ENCODE measurements around the gene ENPP7. TPM values are rescaled to one million over a fixed set of nuclear protein-coding genes. Genes with fewer than 3 reads are reported as not detected.

The ENPP7 gene
- total RNA-seq, 1 donor from 2014 or later = not detected

DNA sequence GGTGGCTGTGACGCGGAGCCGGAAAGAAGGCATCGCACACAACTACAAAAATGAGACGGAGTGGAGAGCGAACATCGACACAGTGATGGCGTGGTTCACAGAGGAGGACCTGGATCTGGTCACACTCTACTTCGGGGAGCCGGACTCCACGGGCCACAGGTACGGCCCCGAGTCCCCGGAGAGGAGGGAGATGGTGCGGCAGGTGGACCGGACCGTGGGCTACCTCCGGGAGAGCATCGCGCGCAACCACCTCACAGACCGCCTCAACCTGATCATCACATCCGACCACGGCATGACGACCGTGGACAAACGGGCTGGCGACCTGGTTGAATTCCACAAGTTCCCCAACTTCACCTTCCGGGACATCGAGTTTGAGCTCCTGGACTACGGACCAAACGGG is 4.4 kb downstream of the ENPP7 start:
- Mint-ChIP-seq H3K4me1 (peaks cover 17% of the 10 kb centered on the region), H3K36me3 (ENCODE audit: low read depth) (no peaks in the 10 kb centered on the region), H3K27ac (ENCODE audit: unreplicated experiment) (no peak overlapping the region), H3K9me3 (no peaks in the 10 kb centered on the region), H3K4me3 (no peak overlapping the region), H3K27me3 (ENCODE audit: low read depth) (peaks cover 14% of the 10 kb centered on the region)
- DNase-seq (ENCODE audit: low read depth, low spot score) = no peak
- TF ChIP-seq CTCF (conservative IDR thresholded peaks at IDR 0.05) = no peak

- TF ChIP-seq CTCF (conservative IDR thresholded peaks at IDR 0.05) = no peak
- Mint-ChIP-seq H3K9me3 (no peaks in the 10 kb centered on the region), H3K27ac (ENCODE audit: unreplicated experiment) (no peak overlapping the region), H3K4me1 (peaks cover 20% of the 10 kb centered on the region), H3K36me3 (ENCODE audit: low read depth) (no peaks in the 10 kb centered on the region), H3K27me3 (ENCODE audit: low read depth) (peaks cover 19% of the 10 kb centered on the region), H3K4me3 (no peak overlapping the region)
- DNase-seq (ENCODE audit: low read depth, low spot score) = no peak
Measured at GRCh38 chr17:79737046-79737921, 6.5 kb downstream of the ENPP7 start.

DNA sequence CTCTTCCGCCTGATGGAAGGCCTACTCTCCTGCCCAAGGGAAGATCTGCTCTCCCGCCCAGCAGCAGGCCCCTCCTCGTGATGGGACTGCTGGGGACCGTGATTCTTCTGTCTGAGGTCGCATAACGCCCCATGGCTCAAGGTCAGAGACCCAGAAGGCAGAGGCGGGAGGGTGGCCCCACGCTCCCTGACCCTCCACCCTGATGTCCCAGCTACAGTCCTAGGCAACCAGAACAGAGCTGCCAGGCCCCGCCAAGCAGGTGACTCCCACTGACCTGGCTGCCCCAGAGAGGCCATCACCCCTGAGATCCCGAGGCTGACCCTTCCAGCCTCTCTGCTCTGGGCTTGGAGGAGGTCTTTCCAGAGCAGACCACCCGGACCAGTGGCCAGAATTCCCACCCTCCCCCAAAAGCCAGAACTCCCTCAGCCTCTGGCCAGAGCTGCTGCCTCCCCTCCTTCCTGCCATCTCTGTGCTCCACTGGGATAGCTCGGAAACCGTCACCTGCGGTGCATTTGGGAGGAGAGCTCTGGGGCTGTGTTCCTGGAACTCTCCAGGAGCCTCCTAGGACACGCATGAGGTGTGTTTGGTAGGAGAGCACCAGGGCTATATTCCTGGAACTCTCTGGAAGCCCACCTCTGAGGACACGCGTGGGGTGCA is 7.3 kb downstream of the ENPP7 start:
- peaks cover 14% of the 10 kb centered on the region for H3K4me1 Mint-ChIP-seq
- no peak for TF ChIP-seq CTCF (conservative IDR thresholded peaks at IDR 0.05)
- no peak overlapping the region for H3K27ac Mint-ChIP-seq (ENCODE audit: unreplicated experiment)
- no peak overlapping the region for H3K4me3 Mint-ChIP-seq
- no peaks in the 10 kb centered on the region for H3K9me3 Mint-ChIP-seq
- peaks cover 19% of the 10 kb centered on the region for H3K27me3 Mint-ChIP-seq (ENCODE audit: low read depth)
- H3K36me3 Mint-ChIP-seq (ENCODE audit: low read depth) = no peaks in the 10 kb centered on the region
- no peak for DNase-seq (ENCODE audit: low read depth, low spot score)

GRCh38 chr17:79738643-79739042 is 7.9 kb downstream of the ENPP7 start:
- Mint-ChIP-seq H3K36me3 (ENCODE audit: low read depth) (no peaks in the 10 kb centered on the region), H3K4me1 (peaks cover 14% of the 10 kb centered on the region), H3K9me3 (no peaks in the 10 kb centered on the region), H3K27me3 (ENCODE audit: low read depth) (peaks cover 19% of the 10 kb centered on the region), H3K4me3 (no peak overlapping the region), H3K27ac (ENCODE audit: unreplicated experiment) (no peak overlapping the region)
- DNase-seq (ENCODE audit: low read depth, low spot score) = no peak
- no peak for TF ChIP-seq CTCF (conservative IDR thresholded peaks at IDR 0.05)

DNA sequence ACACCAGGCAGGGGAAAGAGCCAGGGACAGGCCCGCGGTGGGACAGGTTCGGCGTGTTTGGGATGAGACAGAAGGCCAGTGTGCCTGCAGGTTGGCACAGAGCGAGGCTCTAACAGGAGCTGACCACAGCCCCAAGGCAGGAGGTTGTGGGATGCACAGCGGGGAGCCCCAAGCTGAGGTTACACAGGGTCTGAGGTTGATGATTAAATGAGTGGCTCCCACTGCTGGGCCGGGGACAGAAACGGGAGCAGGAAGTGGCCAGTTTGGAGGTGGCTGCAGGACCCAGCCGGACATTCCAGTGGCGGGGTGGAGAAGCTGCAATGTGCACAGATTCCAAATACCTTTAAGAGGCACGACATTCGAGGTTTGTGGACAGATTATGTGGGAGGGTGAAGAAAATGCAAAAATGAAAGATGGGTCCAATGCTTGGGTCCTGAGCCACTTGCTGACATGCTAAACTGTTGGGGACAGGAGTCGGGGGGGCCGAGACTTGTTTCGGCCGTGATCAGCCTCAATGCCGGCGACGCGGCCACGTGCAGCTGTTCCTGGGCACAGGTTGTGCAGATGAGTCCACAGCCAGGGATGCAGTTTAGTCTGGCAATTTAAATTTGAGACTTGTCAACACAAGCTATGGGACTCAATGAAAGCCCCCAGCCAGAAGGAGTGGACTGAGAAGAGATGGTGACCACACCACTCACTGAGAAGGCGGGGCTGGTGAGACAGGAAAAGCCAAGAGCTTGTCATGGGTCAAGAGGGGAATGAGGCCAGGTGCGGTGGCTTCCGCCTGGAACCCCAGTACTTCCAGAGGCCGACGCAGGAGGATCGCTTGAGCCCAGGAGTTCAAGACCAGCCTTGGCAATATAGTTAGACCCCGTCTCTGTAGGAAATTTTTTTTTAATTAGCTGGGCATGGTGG is 8.7 kb downstream of the ENPP7 start:
- H3K9me3 Mint-ChIP-seq = no peaks in the 10 kb centered on the region
- peaks cover 14% of the 10 kb centered on the region for H3K4me1 Mint-ChIP-seq
- DNase-seq (ENCODE audit: low read depth, low spot score) = no peak
- no peaks in the 10 kb centered on the region for H3K36me3 Mint-ChIP-seq (ENCODE audit: low read depth)
- peaks cover 19% of the 10 kb centered on the region for H3K27me3 Mint-ChIP-seq (ENCODE audit: low read depth)
- peak overlapping the region; percentile 18 for H3K4me3 Mint-ChIP-seq
- H3K27ac Mint-ChIP-seq (ENCODE audit: unreplicated experiment) = no peak overlapping the region
- no peak for TF ChIP-seq CTCF (conservative IDR thresholded peaks at IDR 0.05)
